GM19395 (cell line): ENCODE measurements around the gene ITGA3.

Source experiments
- ATAC-seq: cut with Tn5 transposase; IDR thresholded peaks from one replicate; pipeline ENCODE4 v1.9.1; 2021; ENCODE audit warnings: mild to moderate bottlenecking, moderate library complexity; ENCODE audit not compliant: unreplicated experiment

Gene ITGA3

GRCh38 chr17:50066995-50067394 is 11.1 kb downstream of the ITGA3 start:
- no peak for ATAC-seq

DNA sequence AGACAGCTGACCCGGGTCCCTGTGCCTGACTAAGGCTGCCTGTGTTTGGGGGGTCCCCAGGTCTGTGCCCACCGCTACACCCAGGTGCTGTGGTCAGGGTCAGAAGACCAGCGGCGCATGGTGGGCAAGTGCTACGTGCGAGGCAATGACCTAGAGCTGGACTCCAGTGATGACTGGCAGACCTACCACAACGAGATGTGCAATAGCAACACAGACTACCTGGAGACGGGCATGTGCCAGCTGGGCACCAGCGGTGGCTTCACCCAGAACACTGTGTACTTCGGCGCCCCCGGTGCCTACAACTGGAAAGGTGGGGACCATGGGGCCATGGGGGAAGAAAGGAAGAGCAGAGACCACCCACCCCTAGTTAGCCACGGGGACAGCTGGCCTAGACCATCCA is 12.1 kb downstream of the ITGA3 start:
- no peak for ATAC-seq

DNA sequence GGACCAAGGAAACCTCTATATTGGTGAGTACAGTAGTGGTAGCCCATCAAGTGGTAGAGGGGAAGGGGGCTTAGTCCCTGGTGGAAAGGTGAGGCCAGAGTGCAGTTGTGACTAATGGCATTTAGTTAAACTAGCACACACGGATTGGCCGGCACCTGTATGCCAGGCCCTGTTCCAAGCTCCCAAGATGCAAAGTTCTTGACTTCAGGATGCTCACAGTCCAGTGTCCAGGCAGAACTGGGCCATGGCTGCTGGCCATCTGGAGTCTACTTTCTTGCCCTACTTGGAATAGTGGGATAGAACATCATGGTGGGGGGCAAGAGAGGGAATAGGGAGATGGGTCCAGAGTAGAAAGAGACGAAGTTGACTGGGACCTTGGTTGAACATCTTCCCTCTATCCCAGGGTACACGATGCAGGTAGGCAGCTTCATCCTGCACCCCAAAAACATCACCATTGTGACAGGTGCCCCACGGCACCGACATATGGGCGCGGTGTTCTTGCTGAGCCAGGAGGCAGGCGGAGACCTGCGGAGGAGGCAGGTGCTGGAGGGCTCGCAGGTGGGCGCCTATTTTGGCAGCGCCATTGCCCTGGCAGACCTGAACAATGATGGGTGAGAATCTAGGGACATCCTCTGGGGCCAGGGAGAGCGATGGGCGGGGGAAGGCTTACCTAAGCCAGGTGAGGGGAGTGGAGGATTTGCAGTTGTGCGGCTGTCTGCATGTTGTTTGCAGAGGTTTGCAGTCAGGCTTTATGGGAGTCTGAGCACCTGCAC is 15.2 kb downstream of the ITGA3 start:
- ATAC-seq, result no peak

DNA sequence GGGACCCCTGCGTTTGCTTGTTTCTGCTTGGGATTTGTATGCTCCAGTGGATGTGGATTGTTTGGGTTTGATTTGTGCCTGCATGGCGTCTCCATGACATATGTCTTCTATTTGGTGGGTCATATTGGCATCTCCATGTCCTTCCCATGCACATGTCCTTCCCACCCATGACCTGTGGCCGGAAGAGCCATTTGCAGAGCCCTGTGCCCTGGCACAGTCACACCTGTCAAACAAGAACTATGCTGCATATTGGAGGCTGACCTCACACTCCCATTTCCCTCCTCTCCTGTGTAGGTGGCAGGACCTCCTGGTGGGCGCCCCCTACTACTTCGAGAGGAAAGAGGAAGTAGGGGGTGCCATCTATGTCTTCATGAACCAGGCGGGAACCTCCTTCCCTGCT is 15.8 kb downstream of the ITGA3 start:
- no peak for ATAC-seq

DNA sequence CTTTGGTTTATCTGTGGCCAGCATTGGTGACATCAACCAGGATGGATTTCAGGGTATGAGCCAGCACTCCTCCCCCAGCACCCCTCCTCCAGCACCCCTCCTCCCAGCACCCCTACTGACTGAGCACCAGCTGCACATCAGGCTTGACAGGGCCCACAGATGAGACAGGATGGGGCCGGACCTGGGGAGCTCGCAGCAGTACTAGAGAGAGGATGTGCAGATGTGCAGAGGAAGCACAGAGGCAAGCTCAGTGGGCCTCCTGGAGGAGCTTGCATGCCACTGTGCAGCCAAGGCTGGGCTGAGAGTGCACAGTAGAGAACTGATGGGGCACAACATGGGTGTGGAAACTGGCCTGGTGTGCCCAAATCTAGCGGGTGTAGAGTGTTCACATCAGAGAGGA is 16.2 kb downstream of the ITGA3 start:
- no peak for ATAC-seq

DNA sequence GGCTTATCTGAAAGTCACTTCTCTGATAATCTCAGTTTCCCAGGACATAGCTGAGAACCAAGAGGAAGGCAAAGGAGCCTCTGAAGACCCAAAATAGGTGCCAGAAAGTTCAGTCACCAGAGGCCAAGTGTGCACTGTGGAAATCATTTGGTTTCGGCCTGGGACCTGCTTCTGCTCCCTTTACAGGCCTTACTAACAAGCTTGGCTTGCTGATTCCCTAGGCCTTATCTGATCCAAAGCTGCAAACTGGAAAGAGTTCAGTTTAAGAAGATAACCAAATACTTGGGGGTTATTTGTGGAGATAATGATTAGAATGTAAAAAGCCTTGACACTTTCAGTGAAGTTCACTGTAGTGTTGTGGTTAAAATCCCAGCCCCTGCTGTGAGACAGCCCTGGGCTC is 17.0 kb downstream of the ITGA3 start:
- no peak for ATAC-seq

DNA sequence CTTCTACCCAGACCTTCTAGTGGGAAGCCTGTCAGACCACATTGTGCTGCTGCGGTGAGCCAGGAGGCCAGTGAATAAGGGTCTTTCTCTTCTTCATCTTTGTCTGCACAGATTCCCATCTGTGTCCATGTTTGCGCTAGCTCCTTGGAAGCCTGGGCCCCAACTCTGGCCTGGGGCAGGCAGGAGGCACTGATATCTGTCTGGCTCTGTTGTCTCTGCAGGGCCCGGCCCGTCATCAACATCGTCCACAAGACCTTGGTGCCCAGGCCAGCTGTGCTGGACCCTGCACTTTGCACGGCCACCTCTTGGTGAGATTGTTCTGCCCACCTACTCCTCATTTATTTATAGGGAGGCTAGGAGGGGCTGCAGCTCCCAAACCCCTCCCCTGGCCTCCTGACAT is 18.3 kb downstream of the ITGA3 start:
- ATAC-seq, result no peak

DNA sequence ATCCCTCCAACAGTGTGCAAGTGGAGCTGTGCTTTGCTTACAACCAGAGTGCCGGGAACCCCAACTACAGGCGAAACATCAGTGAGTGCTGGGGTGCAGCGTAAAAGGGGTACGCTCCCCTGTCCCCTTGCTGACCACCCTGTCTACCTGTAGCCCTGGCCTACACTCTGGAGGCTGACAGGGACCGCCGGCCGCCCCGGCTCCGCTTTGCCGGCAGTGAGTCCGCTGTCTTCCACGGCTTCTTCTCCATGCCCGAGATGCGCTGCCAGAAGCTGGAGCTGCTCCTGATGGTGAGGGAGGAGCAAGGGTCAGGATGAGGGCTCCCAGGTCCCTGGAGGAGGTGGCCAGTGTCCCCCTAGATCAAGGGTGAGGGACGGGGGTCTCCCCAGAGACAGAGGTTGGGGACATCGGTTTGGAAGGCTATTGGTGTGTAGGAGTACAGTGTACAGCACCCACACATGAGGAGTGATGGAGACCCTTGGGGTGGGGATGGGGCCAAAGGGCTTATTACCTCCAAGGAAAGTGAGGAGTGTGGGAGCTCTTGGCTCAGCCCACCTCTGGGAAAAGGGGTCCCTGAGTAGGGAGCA is 19.6 kb downstream of the ITGA3 start:
- ATAC-seq, result no peak

DNA sequence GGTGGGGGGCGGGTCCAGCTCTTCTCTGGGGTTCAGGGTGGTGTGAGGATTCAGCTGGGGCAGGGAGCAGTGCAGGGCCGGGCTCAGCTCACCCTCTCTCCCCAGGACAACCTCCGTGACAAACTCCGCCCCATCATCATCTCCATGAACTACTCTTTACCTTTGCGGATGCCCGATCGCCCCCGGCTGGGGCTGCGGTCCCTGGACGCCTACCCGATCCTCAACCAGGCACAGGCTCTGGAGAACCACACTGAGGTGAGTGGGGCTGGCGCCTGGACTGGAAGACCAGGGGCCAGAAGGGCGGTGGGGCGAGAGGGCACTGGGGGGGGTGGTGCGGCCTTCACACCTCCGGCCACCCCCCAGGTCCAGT is 20.3 kb downstream of the ITGA3 start:
- ATAC-seq, result no peak

DNA sequence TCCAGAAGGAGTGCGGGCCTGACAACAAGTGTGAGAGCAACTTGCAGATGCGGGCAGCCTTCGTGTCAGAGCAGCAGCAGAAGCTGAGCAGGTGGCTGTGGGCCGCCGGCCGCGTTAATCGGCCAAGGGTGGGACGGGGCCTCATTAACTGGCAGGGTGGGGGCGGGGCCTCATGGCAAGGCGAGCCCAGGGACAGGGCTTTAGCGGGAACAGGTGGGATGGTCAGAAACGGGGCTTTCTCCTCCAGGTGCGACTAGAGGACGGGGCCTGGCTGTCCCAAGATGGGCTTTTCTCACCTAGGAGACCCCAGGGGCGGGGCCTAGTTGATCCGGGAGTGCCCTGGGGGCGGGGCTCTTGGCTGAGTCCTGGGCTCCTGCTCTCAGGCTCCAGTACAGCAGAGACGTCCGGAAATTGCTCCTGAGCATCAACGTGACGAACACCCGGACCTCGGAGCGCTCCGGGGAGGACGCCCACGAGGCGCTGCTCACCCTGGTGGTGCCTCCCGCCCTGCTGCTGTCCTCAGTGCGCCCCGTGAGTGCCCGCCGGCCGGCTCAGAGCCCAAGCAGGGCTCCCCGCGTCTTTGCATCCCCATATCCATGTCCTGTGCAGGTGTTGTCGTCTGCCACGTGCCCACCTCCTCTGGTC is 20.8 kb downstream of the ITGA3 start:
- ATAC-seq, result no peak

- no peak for ATAC-seq
These were observed 22.5 kb downstream of the ITGA3 start for GRCh38 chr17:50078430-50078829.

GRCh38 chr17:50079334-50080095 is 23.6 kb downstream of the ITGA3 start:
- ATAC-seq, result no peak

DNA sequence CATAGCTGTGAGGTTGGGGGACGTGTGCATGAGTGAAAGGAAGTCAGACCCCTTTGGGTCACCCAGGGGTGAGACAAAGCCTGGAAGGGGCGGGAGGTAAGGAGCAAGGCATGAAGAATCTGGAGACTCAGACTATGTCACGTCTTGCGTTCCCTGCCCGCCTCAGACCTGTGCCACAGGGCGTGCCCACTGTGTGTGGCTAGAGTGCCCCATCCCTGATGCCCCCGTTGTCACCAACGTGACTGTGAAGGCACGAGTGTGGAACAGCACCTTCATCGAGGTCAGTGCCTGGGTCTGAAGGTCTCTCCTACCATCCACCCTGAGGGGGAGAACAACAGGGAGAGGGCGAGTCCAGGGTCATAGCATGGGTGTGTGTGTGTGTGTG is 24.2 kb downstream of the ITGA3 start:
- ATAC-seq, result no peak

GRCh38 chr17:50080827-50081226 is 24.9 kb downstream of the ITGA3 start:
- ATAC-seq, result no peak

GRCh38 chr17:50081757-50082156 is 25.8 kb downstream of the ITGA3 start:
- no peak for ATAC-seq

GRCh38 chr17:50087246-50087911 is 31.5 kb downstream of the ITGA3 start:
- no peak for ATAC-seq

GRCh38 chr17:50087912-50088405 is 32.0 kb downstream of the ITGA3 start:
- no peak for ATAC-seq

GRCh38 chr17:50088952-50089825 is 33.3 kb downstream of the ITGA3 start:
- no peak for ATAC-seq

DNA sequence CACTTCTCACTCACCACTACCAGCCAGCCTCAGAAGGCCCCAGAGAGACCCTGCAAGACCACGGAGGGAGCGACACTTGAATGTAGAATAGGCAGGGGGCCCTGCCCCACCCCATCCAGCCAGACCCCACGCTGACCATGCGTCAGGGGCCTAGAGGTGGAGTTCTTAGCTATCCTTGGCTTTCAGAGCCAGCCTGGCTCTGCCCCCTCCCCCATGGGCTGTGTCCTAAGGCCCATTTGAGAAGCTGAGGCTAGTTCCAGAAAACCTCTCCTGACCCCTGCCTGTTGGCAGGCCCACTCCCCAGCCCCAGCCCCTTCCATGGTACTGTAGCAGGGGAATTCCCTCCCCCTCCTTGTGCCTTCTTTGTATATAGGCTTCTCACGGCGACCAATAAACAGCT is 34.2 kb downstream of the ITGA3 start:
- no peak for ATAC-seq
